MCF 10A (cell line): ENCODE measurements around the gene YTHDF2. TPM values are rescaled to one million over a fixed set of nuclear protein-coding genes. Genes with fewer than 3 reads are reported as not detected.
"Not testable (repeated sequence)": the region's sequence is repeated elsewhere in the genome, so short reads cannot be mapped to it uniquely, and the experiment has no call there.

ENCODE experiments used
- BruUV-seq: library from RNA; stranded (reverse); fragments of 400-500 nt; replicated peaks from 2 replicates; lab custom pipeline; 2021; lab: Mats Ljungman, UMichigan
- CTCF ChIA-PET: fragments of 300-600 bp; sonication (Branson Sonifier 250); formaldehyde crosslinking; extraction: SDS; loops from one replicate; lab custom pipeline; 2021; ENCODE audit warnings: antibody characterized with exemption, inconsistent platforms; lab: Yijun Ruan, JAX
- POLR2A ChIA-PET: fragments of 300-600, 350-650 bp; sonication (Branson Sonifier 250); formaldehyde crosslinking; extraction: SDS; loops from one replicate; lab custom pipeline; 2020; ENCODE audit warnings: antibody characterized with exemption, inconsistent platforms; lab: Yijun Ruan, JAX
- DNase-seq: peaks from one replicate; pipeline ENCODE4 v3.0.0-alpha.2; 2018; ENCODE audit not compliant: unreplicated experiment
- H3K27ac Mint-ChIP-seq: one replicate; pipeline ENCODE4 v1.8.0; 2022; ENCODE audit warnings: mild to moderate bottlenecking, low read depth, mixed read lengths; ENCODE audit not compliant: unreplicated experiment
- H3K27me3 Mint-ChIP-seq: one replicate; pipeline ENCODE4 v1.8.0; 2022; ENCODE audit warnings: mixed read lengths; ENCODE audit not compliant: insufficient read depth, unreplicated experiment
- H3K36me3 Mint-ChIP-seq: one replicate; pipeline ENCODE4 v1.8.0; 2022; ENCODE audit warnings: mild to moderate bottlenecking, moderate library complexity, mixed read lengths; ENCODE audit not compliant: insufficient read depth, unreplicated experiment
- H3K4me1 Mint-ChIP-seq: one replicate; pipeline ENCODE4 v1.8.0; 2022; ENCODE audit warnings: mixed read lengths; ENCODE audit not compliant: insufficient read depth, unreplicated experiment
- H3K4me3 Mint-ChIP-seq: one replicate; pipeline ENCODE4 v1.8.0; 2022; ENCODE audit warnings: mild to moderate bottlenecking, moderate library complexity, mixed read lengths; ENCODE audit not compliant: unreplicated experiment
- H3K9me3 Mint-ChIP-seq: one replicate; pipeline ENCODE4 v1.8.0; 2022; ENCODE audit warnings: mixed read lengths; ENCODE audit not compliant: unreplicated experiment
- CTCF ChIP-seq: fragments of 200-600 bp; IDR thresholded peaks from one replicate; pipeline ENCODE4 v1.8.0; 2022; ENCODE audit warnings: antibody characterized with exemption, mild to moderate bottlenecking; ENCODE audit not compliant: unreplicated experiment
- intact Hi-C: fragments of 100-400 bp; cut with micrococcal nuclease; formaldehyde crosslinking; loops from 2 replicates; pipeline ENCODE4 v1.14.1; 2022
- total RNA-seq: library from RNA; stranded (reverse); gene quantifications from 2 replicates; pipeline ENCODE4 v1.2.3, GENCODE V29; 2022

YTHDF2 gene
- total RNA-seq, 1 experiment from 2014 or later = 102 TPM

DNA sequence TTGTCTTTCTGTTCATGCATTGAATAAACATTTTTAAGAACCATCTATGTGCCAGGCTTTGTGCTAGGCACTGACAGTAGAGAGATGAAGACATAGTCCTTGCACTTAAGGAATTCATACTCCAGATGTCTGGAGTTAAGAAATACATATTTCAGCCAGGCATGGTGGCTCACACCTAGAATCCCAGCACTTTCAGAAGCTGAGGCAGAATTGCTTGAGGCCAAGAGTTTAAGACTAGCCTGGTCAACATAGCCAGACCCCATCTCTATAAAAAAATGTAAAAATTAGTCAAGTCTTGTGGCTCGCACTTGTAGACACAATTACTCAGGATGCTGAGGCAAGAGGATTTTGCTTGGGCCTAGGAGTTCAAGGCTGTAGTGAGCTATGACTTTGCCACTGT lies 18.6 kb upstream of the YTHDF2 start:
- CTCF ChIA-PET = interaction anchor here (1.0 kb wide), 1 partner anchor 34 kb away, joined by 6 read pairs; no protein-coding TSS in a partner anchor
- no peak for TF ChIP-seq CTCF
- H3K4me3 Mint-ChIP-seq = no peak overlapping the region
- H3K9me3 Mint-ChIP-seq = no peaks in the 10 kb centered on the region
- H3K4me1 Mint-ChIP-seq = no peaks in the 10 kb centered on the region
- POLR2A ChIA-PET = interaction anchor here (0.6 to 2.6 kb wide), 5 partner anchors 13 to 278 kb away, joined by 3 to 14 read pairs (median 3); partner anchors contain the start of genes TAF12 and YTHDF2
- peaks cover 17% of the 10 kb centered on the region for H3K36me3 Mint-ChIP-seq
- no peak overlapping the region for H3K27ac Mint-ChIP-seq
- H3K27me3 Mint-ChIP-seq = no peaks in the 10 kb centered on the region
- BruUV-seq = no TSS peak
- no peak for DNase-seq
- intact Hi-C loops = no loop called here

GRCh38 chr1:28718586-28719331 lies 18.0 kb upstream of the YTHDF2 start:
- DNase-seq = peak; percentile 17
- intact Hi-C loops = no loop called here
- no TSS peak for BruUV-seq
- Mint-ChIP-seq H3K36me3 (peaks cover 17% of the 10 kb centered on the region), H3K4me1 (no peaks in the 10 kb centered on the region), H3K4me3 (no peak overlapping the region), H3K27ac (no peak overlapping the region), H3K27me3 (no peaks in the 10 kb centered on the region), H3K9me3 (no peaks in the 10 kb centered on the region)
- CTCF ChIA-PET = interaction anchor here (0.6 to 1.2 kb wide), 4 partner anchors 18 to 1317 kb away, joined by 3 to 6 read pairs (median 3); partner anchors contain the start of gene YTHDF2
- POLR2A ChIA-PET = interaction anchor here (0.6 to 2.6 kb wide), 5 partner anchors 12 to 279 kb away, joined by 3 to 14 read pairs (median 3); partner anchors contain the start of genes TAF12 and YTHDF2
- no peak for TF ChIP-seq CTCF

GRCh38 chr1:28719332-28719619 lies 17.5 kb upstream of the YTHDF2 start:
- H3K36me3 Mint-ChIP-seq = peaks cover 17% of the 10 kb centered on the region
- no peaks in the 10 kb centered on the region for H3K9me3 Mint-ChIP-seq
- no peak overlapping the region for H3K4me3 Mint-ChIP-seq
- no peak overlapping the region for H3K27ac Mint-ChIP-seq
- no peaks in the 10 kb centered on the region for H3K4me1 Mint-ChIP-seq
- CTCF ChIA-PET = interaction anchor here (0.6 to 1.2 kb wide), 3 partner anchors 17 to 1317 kb away, joined by 3 read pairs; partner anchors contain the start of gene YTHDF2
- no peaks in the 10 kb centered on the region for H3K27me3 Mint-ChIP-seq
- POLR2A ChIA-PET = interaction anchor here (1.6 to 2.6 kb wide), 2 partner anchors 17 to 76 kb away, joined by 4 to 14 read pairs; partner anchors contain the start of genes TAF12 and YTHDF2
- TF ChIP-seq CTCF = no peak
- no TSS peak for BruUV-seq
- no peak for DNase-seq
- intact Hi-C loops = no loop called here

DNA sequence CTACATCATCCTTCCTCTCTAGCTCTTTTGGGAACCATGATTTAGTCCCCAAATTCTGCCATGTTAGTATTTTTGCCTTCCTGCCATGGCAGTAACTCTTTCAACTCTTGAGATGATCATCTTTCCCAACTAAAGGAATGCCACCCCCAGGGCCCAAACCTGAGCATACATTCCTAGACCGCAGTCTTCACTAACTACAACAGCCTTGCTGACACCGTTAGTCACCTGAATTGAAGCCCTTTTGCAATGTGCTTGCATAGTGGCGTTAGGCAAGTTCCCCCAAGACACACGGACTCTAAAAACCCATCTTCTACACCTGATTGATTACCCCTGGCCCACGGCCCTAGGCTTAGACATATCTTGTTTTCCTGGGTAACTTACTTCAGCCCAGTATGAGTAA lies 16.4 kb upstream of the YTHDF2 start:
- Mint-ChIP-seq H3K27ac (no peak overlapping the region), H3K4me3 (no peak overlapping the region), H3K27me3 (no peaks in the 10 kb centered on the region), H3K4me1 (no peaks in the 10 kb centered on the region), H3K9me3 (no peaks in the 10 kb centered on the region), H3K36me3 (peaks cover 13% of the 10 kb centered on the region)
- CTCF ChIA-PET = interaction anchor here (0.6 kb wide), 1 partner anchor 410 kb away, joined by 3 read pairs; no protein-coding TSS in a partner anchor
- BruUV-seq = no TSS peak
- POLR2A ChIA-PET = no interaction called here
- no peak for DNase-seq
- intact Hi-C loops = no loop called here
- TF ChIP-seq CTCF = no peak

DNA sequence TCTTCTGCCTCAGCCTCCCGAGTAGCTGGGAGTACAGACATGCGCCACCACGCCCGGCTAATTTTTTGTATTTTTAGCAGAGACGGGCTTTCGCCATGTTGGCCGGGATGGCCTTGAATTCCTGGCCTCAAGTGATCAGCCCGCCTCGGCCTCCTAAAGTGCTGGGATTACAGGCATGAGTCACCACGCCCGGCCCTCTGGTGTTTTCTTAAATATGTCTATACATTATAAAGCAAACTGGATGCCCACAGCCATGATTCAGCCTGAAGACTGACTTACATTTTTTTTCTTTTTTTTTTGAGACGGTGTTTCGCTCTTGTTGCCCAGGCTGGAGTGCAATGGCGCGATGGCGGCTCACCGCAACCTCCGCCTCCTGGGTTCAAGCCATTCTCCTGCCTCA lies 14.8 kb upstream of the YTHDF2 start:
- H3K27ac Mint-ChIP-seq, BruUV-seq, H3K4me3 Mint-ChIP-seq, H3K4me1 Mint-ChIP-seq, intact Hi-C loops, POLR2A ChIA-PET, H3K27me3 Mint-ChIP-seq, H3K36me3 Mint-ChIP-seq, H3K9me3 Mint-ChIP-seq: not testable (repeated sequence)
- DNase-seq = peak; percentile 54
- CTCF ChIA-PET = interaction anchor here (0.9 to 1.2 kb wide), 2 partner anchors 12 to 15 kb away, joined by 4 to 6 read pairs; partner anchors contain the start of gene YTHDF2

- ChIA-PET POLR2A (interaction anchor here (1.7 kb wide), 1 partner anchor 11 kb away, joined by 11 read pairs; the partner anchor contains the start of gene YTHDF2), CTCF (interaction anchor here (2.3 kb wide), 1 partner anchor 10 kb away, joined by 17 read pairs; the partner anchor contains the start of gene YTHDF2)
- intact Hi-C loops, DNase-seq, H3K4me1 Mint-ChIP-seq, H3K4me3 Mint-ChIP-seq, H3K27ac Mint-ChIP-seq, H3K36me3 Mint-ChIP-seq, H3K9me3 Mint-ChIP-seq, BruUV-seq, H3K27me3 Mint-ChIP-seq: not testable (repeated sequence)
Measured at GRCh38 chr1:28725365-28725764, 11.4 kb upstream of the YTHDF2 start.
